Measurements from ENCODE around the gene TGFBR3.

DNA sequence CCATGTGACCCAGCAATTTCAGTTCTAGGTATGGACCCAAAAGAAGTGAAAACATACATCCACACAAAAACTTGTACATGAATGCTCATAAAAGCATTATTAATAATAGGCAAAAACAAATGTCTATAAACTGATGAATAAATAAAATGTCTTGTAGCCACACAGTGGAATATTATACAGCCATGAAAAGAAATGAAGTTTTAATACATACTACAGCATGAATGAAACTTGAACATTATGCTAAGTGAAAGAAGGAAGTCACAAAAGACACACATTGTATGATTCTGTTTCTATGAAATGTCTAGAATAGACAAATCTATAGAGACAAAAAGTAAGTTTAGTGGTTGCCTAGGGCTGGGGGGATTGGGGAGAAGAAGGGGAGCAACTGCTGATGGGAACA, 255.1 kb downstream of the TGFBR3 start:
- TF ChIP-seq, protein P1, sequence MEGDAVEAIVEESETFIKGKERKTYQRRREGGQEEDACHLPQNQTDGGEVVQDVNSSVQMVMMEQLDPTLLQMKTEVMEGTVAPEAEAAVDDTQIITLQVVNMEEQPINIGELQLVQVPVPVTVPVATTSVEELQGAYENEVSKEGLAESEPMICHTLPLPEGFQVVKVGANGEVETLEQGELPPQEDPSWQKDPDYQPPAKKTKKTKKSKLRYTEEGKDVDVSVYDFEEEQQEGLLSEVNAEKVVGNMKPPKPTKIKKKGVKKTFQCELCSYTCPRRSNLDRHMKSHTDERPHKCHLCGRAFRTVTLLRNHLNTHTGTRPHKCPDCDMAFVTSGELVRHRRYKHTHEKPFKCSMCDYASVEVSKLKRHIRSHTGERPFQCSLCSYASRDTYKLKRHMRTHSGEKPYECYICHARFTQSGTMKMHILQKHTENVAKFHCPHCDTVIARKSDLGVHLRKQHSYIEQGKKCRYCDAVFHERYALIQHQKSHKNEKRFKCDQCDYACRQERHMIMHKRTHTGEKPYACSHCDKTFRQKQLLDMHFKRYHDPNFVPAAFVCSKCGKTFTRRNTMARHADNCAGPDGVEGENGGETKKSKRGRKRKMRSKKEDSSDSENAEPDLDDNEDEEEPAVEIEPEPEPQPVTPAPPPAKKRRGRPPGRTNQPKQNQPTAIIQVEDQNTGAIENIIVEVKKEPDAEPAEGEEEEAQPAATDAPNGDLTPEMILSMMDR (IDR thresholded peaks at IDR 0.05; ENCODE audit: insufficient read depth, low read length, poor library complexity, severe bottlenecking): no peak
- TF ChIP-seq EZH2phosphoT487 (conservative IDR thresholded peaks at IDR 0.05; ENCODE audit: low read length): no peak
